Neural cell (in vitro differentiated cells): ENCODE data around the gene UBAC2. TPM values are rescaled to one million over a fixed set of nuclear protein-coding genes. Genes with fewer than 3 reads are reported as not detected.

Experiments
- H2AFZ ChIP-seq: fragments of 200-600, 300-800 bp; sonication (generic), shearing (Covaris generic); 2 replicates; pipeline ENCODE4 v1.6.0; 2014; ENCODE audit warnings: low read depth, mild to moderate bottlenecking, antibody characterized with exemption, low read length, moderate library complexity
- H3F3A ChIP-seq: fragments of 200-600 bp; shearing (Covaris generic); 2 replicates; pipeline ENCODE4 v1.6.1; 2016; ENCODE audit warnings: mild to moderate bottlenecking, moderate library complexity, mixed read lengths, antibody characterized with exemption, low read length; ENCODE audit not compliant: insufficient read depth, poor library complexity, severe bottlenecking
- H3K27ac ChIP-seq: fragments of 200-600, 300-800 bp; sonication (generic), shearing (Covaris generic); 2 replicates; pipeline ENCODE4 v1.5.1; 2014; ENCODE audit warnings: mild to moderate bottlenecking, low read length, moderate library complexity
- H3K27me3 ChIP-seq: fragments of 300-800, 200-600 bp; sonication (generic), shearing (Covaris generic); 2 replicates; pipeline ENCODE4 v1.6.0; 2014; ENCODE audit warnings: mild to moderate bottlenecking, low read depth, low read length, moderate library complexity; ENCODE audit not compliant: insufficient read depth
- H3K36me3 ChIP-seq: fragments of 300-800, 200-600 bp; sonication (generic), shearing (Covaris generic); 2 replicates; pipeline ENCODE4 v1.5.1; 2014; ENCODE audit warnings: mild to moderate bottlenecking, antibody characterized with exemption, low read length, moderate library complexity; ENCODE audit not compliant: insufficient read depth
- H3K4me2 ChIP-seq: fragments of 300-800, 200-600 bp; sonication (generic), shearing (Covaris generic); 2 replicates; pipeline ENCODE4 v1.6.0; 2014; ENCODE audit warnings: mild to moderate bottlenecking, low read length
- H3K4me3 ChIP-seq: fragments of 300-800, 200-600 bp; sonication (generic), shearing (Covaris generic); 2 replicates; pipeline ENCODE4 v1.5.1; 2014; ENCODE audit warnings: mild to moderate bottlenecking, low read length, moderate library complexity
- H3K79me2 ChIP-seq: fragments of 200-600 bp; shearing (Covaris generic); replicated peaks from 2 replicates; pipeline ENCODE4 v1.6.0; 2014; ENCODE audit warnings: mild to moderate bottlenecking, low read length, moderate library complexity; ENCODE audit not compliant: insufficient read depth
- H3K9ac ChIP-seq: fragments of 300-800, 200-600 bp; sonication (generic), shearing (Covaris generic); 2 replicates; pipeline ENCODE4 v1.6.1; 2016; ENCODE audit warnings: mild to moderate bottlenecking, low read length, mixed read lengths
- H3K9me2 ChIP-seq: fragments of 200-600 bp; shearing (Covaris generic); 2 replicates; pipeline ENCODE4 v1.6.1; 2016; ENCODE audit warnings: mild to moderate bottlenecking, low read length, mixed read lengths; ENCODE audit not compliant: insufficient read depth
- H3K9me3 ChIP-seq: fragments of 200-600, 300-800 bp; sonication (generic), shearing (Covaris generic); 2 replicates; pipeline ENCODE4 v1.6.1; 2016; ENCODE audit warnings: mild to moderate bottlenecking, mixed run types, low read length, moderate library complexity, mixed read lengths
- H4K20me1 ChIP-seq: fragments of 200-600 bp; shearing (Covaris generic); 2 replicates; pipeline ENCODE4 v1.6.1; 2016; ENCODE audit warnings: mild to moderate bottlenecking, mixed run types; ENCODE audit not compliant: insufficient read depth
- EP300 ChIP-seq: fragments of 450-650 bp; conservative IDR thresholded peaks from 2 replicates; pipeline ENCODE4 v1.6.1; 2014; ENCODE audit warnings: antibody characterized with exemption, mild to moderate bottlenecking, moderate library complexity; ENCODE audit not compliant: poor library complexity, severe bottlenecking
- EZH2 ChIP-seq: fragments of 200-600, 300-800 bp; shearing (Covaris generic), sonication (generic); IDR thresholded peaks from 2 replicates; pipeline ENCODE4 v1.6.1; 2014; ENCODE audit warnings: antibody characterized with exemption, low read length, borderline replicate concordance, mild to moderate bottlenecking; ENCODE audit not compliant: insufficient read depth, poor library complexity, severe bottlenecking
- MXI1 ChIP-seq: fragments of 450-650 bp; conservative IDR thresholded peaks from 2 replicates; pipeline ENCODE4 v1.6.1; 2014; ENCODE audit warnings: antibody characterized with exemption, mild to moderate bottlenecking; ENCODE audit not compliant: poor library complexity, severe bottlenecking
- POLR2AphosphoS5 ChIP-seq: IDR thresholded peaks from 2 replicates; pipeline ENCODE4 v1.6.1; 2012
- RAD21 ChIP-seq: fragments of 450-650 bp; conservative IDR thresholded peaks from 2 replicates; pipeline ENCODE4 v1.6.1; 2014; ENCODE audit warnings: antibody characterized with exemption, mild to moderate bottlenecking, moderate library complexity
- SMC3 ChIP-seq: fragments of 450-650 bp; conservative IDR thresholded peaks from 2 replicates; pipeline ENCODE4 v1.6.1; 2014; ENCODE audit warnings: antibody characterized with exemption, mild to moderate bottlenecking, moderate library complexity; ENCODE audit not compliant: poor library complexity
- TAF1 ChIP-seq: IDR thresholded peaks from 2 replicates; pipeline ENCODE4 v1.6.1; 2012; ENCODE audit warnings: low read depth
- polyA plus RNA-seq: library from polyadenylated mRNA; depleted of rRNA; stranded (reverse); fragments of >200 nt; gene quantifications from 2 replicates; pipeline ENCODE4 v1.2.3, GENCODE V29; 2014
- TF ChIP-seq, protein P1 (sequence below): fragments of 450-650 bp; IDR thresholded peaks from 2 replicates; pipeline ENCODE4 v1.5.1; 2014; ENCODE audit warnings: antibody characterized with exemption, mild to moderate bottlenecking, moderate library complexity; ENCODE audit not compliant: poor library complexity, severe bottlenecking
- TF ChIP-seq, protein P2 (sequence below): IDR thresholded peaks from 2 replicates; pipeline ENCODE4 v1.6.1; 2012; ENCODE audit warnings: borderline replicate concordance

UBAC2 gene
- polyA plus RNA-seq, 1 donor from 2014 or later: 56.9 TPM

DNA sequence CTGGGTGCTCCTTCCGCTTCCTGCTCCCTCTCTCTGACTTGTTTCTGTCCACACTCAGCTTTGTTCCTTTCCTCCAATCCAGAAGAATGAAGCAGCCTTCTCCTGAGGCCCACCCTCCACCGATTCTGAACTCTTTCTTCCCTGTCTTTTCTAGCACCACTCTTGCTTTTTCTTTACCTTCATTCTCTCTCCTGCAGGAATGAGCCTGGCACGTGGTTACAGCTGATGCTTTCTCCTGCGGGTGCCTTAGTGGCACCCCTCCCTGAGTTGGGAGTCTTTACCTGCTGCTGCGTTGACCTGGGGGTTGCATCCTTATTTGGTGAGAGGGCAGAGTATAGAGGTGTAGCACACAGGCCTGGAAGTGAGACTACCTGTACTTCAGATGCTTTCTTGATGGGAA lies 6.2 kb downstream of the UBAC2 start:
- H3K9me2 ChIP-seq: no peaks in the 10 kb centered on the region
- no peak overlapping the region for H3K27ac ChIP-seq
- H3K4me2 ChIP-seq: no peak overlapping the region
- H3K36me3 ChIP-seq: no peaks in the 10 kb centered on the region
- peaks cover 24% of the 10 kb centered on the region for H3K79me2 ChIP-seq
- no peaks in the 10 kb centered on the region for H3K27me3 ChIP-seq
- H3K9me3 ChIP-seq: no peaks in the 10 kb centered on the region
- no peak overlapping the region for H3K4me3 ChIP-seq
- H4K20me1 ChIP-seq: no peaks in the 10 kb centered on the region
- no peaks in the 10 kb centered on the region for H3F3A ChIP-seq
- TF ChIP-seq SMC3: no peak
- no peak for TF ChIP-seq TAF1
- TF ChIP-seq EP300: no peak
- TF ChIP-seq RAD21: no peak
- TF ChIP-seq, protein P1, sequence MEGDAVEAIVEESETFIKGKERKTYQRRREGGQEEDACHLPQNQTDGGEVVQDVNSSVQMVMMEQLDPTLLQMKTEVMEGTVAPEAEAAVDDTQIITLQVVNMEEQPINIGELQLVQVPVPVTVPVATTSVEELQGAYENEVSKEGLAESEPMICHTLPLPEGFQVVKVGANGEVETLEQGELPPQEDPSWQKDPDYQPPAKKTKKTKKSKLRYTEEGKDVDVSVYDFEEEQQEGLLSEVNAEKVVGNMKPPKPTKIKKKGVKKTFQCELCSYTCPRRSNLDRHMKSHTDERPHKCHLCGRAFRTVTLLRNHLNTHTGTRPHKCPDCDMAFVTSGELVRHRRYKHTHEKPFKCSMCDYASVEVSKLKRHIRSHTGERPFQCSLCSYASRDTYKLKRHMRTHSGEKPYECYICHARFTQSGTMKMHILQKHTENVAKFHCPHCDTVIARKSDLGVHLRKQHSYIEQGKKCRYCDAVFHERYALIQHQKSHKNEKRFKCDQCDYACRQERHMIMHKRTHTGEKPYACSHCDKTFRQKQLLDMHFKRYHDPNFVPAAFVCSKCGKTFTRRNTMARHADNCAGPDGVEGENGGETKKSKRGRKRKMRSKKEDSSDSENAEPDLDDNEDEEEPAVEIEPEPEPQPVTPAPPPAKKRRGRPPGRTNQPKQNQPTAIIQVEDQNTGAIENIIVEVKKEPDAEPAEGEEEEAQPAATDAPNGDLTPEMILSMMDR: no peak
- no peak for TF ChIP-seq EZH2
- TF ChIP-seq POLR2AphosphoS5: no peak
- no peak for TF ChIP-seq MXI1
- TF ChIP-seq, protein P2, sequence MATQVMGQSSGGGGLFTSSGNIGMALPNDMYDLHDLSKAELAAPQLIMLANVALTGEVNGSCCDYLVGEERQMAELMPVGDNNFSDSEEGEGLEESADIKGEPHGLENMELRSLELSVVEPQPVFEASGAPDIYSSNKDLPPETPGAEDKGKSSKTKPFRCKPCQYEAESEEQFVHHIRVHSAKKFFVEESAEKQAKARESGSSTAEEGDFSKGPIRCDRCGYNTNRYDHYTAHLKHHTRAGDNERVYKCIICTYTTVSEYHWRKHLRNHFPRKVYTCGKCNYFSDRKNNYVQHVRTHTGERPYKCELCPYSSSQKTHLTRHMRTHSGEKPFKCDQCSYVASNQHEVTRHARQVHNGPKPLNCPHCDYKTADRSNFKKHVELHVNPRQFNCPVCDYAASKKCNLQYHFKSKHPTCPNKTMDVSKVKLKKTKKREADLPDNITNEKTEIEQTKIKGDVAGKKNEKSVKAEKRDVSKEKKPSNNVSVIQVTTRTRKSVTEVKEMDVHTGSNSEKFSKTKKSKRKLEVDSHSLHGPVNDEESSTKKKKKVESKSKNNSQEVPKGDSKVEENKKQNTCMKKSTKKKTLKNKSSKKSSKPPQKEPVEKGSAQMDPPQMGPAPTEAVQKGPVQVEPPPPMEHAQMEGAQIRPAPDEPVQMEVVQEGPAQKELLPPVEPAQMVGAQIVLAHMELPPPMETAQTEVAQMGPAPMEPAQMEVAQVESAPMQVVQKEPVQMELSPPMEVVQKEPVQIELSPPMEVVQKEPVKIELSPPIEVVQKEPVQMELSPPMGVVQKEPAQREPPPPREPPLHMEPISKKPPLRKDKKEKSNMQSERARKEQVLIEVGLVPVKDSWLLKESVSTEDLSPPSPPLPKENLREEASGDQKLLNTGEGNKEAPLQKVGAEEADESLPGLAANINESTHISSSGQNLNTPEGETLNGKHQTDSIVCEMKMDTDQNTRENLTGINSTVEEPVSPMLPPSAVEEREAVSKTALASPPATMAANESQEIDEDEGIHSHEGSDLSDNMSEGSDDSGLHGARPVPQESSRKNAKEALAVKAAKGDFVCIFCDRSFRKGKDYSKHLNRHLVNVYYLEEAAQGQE: no peak
- no peak overlapping the region for H2AFZ ChIP-seq
- H3K9ac ChIP-seq: no peak overlapping the region

DNA sequence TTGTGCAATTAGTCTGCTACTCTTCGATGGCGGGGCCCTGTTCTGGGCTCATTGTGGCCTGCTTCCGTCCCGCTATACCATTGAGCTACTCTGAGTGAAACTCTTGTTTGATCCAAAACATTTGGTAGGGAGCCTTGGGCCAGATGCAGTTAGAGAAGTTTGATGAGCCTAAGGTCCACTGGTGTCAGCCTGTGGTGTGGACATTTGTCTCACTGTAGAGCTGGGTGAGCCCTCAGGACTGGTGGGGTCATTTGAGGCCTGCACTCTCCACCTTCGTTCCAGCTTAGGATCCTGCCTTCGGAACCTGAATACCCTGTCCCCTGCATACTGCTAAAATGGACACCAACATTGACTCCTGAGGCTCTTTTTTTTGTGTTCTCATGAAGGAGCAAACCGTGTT lies 6.9 kb downstream of the UBAC2 start:
- Histone ChIP-seq H3K4me2 (no peak overlapping the region), H3K79me2 (peaks cover 18% of the 10 kb centered on the region), H4K20me1 (no peaks in the 10 kb centered on the region), H3K4me3 (no peak overlapping the region), H3K9ac (no peak overlapping the region), H3K27ac (no peak overlapping the region), H3K9me3 (no peaks in the 10 kb centered on the region), H3K36me3 (no peaks in the 10 kb centered on the region), H3K9me2 (no peaks in the 10 kb centered on the region), H3K27me3 (no peaks in the 10 kb centered on the region), H2AFZ (no peak overlapping the region), H3F3A (no peaks in the 10 kb centered on the region)
- no peak for TF ChIP-seq TAF1
- no peak for TF ChIP-seq MXI1
- TF ChIP-seq SMC3: no peak
- TF ChIP-seq, protein P1: no peak
- TF ChIP-seq, protein P2: no peak
- no peak for TF ChIP-seq EZH2
- no peak for TF ChIP-seq RAD21
- no peak for TF ChIP-seq EP300
- no peak for TF ChIP-seq POLR2AphosphoS5
